22Rv1 (cell line): ENCODE results near the gene CAMK4.
"Not testable (repeated sequence)": the region's sequence is repeated elsewhere in the genome, so short reads cannot be mapped to it uniquely, and the experiment has no call there.

Experiments
- H3K27ac ChIP-seq: fragments of 450-650 bp; 2 replicates; pipeline ENCODE4 v1.5.1; 2017
- ZFX ChIP-seq: fragments of 450-650 bp; IDR thresholded peaks from 2 replicates; pipeline ENCODE4 v1.6.1; 2017; ENCODE audit warnings: antibody characterized with exemption, borderline replicate concordance
- TF ChIP-seq, protein P1 (sequence below): fragments of 450-650 bp; IDR thresholded peaks from 2 replicates; pipeline ENCODE4 v1.5.1; 2017; ENCODE audit warnings: mild to moderate bottlenecking

Gene CAMK4

GRCh38 chr5:111407562-111407961, 183.4 kb downstream of the CAMK4 start:
- TF ChIP-seq, protein P1, sequence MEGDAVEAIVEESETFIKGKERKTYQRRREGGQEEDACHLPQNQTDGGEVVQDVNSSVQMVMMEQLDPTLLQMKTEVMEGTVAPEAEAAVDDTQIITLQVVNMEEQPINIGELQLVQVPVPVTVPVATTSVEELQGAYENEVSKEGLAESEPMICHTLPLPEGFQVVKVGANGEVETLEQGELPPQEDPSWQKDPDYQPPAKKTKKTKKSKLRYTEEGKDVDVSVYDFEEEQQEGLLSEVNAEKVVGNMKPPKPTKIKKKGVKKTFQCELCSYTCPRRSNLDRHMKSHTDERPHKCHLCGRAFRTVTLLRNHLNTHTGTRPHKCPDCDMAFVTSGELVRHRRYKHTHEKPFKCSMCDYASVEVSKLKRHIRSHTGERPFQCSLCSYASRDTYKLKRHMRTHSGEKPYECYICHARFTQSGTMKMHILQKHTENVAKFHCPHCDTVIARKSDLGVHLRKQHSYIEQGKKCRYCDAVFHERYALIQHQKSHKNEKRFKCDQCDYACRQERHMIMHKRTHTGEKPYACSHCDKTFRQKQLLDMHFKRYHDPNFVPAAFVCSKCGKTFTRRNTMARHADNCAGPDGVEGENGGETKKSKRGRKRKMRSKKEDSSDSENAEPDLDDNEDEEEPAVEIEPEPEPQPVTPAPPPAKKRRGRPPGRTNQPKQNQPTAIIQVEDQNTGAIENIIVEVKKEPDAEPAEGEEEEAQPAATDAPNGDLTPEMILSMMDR: no peak
- TF ChIP-seq ZFX: no peak
- H3K27ac ChIP-seq: no peak overlapping the region

GRCh38 chr5:111408817-111409216, 184.6 kb downstream of the CAMK4 start:
- no peak overlapping the region for H3K27ac ChIP-seq
- TF ChIP-seq, protein P1: no peak
- TF ChIP-seq ZFX: no peak

DNA sequence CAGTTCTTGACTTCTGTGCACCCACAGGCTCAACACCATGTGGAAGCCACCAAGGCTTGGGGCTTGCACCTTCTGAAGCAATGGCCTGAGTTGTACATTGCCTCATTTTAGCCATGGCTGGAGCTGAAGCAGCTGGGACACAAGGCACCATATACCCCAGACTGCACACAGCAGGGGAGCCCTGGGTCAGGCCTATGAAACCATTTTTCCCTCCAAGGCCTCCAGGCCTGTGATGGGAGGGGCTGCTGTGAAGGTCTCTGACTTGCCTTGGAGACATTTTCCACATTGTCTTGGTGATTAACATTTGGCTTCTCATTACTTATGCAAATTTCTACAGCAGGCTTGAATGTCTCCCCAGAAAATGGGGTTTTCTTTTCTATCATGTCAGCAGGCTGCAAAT, 185.1 kb downstream of the CAMK4 start:
- H3K27ac ChIP-seq: not testable (repeated sequence)

- not testable (repeated sequence) for H3K27ac ChIP-seq
Measured at GRCh38 chr5:111410067-111410466, 185.9 kb downstream of the CAMK4 start.

DNA sequence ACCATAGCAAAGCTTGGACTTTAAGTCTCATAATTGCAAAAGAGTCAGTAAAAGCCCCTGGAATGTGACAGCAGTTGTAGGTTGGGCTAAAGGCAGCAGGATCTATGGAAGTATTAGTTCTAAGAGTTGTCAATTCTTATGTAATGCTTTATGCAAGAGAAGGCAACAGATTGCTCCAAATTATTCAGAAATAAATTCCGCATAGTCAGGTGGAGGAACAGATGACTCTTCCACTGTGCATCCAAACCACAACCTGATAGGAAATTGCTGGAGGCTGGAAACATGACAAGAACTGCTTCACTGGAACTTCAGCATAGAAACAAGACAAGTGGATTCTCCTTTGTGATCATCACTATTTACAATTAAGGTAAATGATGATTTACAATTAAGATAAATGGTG, 187.1 kb downstream of the CAMK4 start:
- no peak for TF ChIP-seq ZFX
- TF ChIP-seq, protein P1: no peak
- no peak overlapping the region for H3K27ac ChIP-seq

DNA sequence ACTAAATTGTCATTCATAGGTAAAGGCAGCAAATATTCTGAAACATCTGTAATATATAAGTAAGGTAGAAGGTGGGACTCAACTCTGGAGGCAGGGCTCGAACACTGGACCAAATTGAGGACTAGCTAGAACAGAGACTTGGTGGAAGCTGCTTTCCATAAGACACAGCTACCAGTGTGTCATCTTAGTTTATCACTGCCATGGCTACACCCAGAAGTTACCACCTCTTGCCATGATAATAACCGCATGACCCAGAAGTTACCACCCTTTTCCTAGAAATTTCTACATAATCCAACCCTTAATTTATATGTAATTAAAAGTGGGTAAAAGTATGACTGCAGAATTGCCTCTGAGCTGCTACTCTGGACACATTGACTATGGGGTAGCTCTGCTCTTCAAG, 188.4 kb downstream of the CAMK4 start:
- TF ChIP-seq, protein P1: no peak
- no peak for TF ChIP-seq ZFX

GRCh38 chr5:111415053-111415452, 190.9 kb downstream of the CAMK4 start:
- no peak overlapping the region for H3K27ac ChIP-seq
- no peak for TF ChIP-seq ZFX
- TF ChIP-seq, protein P1: no peak

More for the DNA sequence above, 188.4 kb downstream of the CAMK4 start:
- no peak overlapping the region for H3K27ac ChIP-seq

DNA sequence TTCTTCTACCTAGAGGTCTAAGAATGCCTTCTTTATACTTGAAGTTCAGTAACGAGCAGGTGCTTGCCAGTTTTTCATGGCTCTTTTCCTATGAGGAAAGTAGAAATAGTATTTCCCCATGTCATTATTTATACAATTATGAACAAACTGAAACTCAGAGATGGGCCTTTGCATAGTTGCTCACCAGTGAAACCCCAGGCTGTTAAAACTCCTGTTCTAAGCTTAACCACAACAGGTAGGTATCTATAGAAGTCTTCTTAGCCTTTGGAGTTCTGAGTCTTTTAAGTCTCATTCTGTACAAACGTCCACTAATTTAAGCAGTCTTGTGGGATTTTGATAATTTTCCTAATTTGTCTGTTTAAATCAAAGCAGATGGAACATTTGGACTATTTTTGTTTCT, 198.1 kb downstream of the CAMK4 start:
- no peak overlapping the region for H3K27ac ChIP-seq
- TF ChIP-seq ZFX: no peak
- TF ChIP-seq, protein P1: no peak
